Embryonic facial prominence (tissue), 1 donor: Measurements from ENCODE around the gene CHST6.
"Not testable (repeated sequence)": the region's sequence is repeated elsewhere in the genome, so short reads cannot be mapped to it uniquely, and the experiment has no call there.

Experiments used
- DNase-seq: peaks from one replicate; pipeline ENCODE4 v3.0.0-alpha.2; 2016; ENCODE audit errors: extremely low spot score

Gene CHST6

DNA sequence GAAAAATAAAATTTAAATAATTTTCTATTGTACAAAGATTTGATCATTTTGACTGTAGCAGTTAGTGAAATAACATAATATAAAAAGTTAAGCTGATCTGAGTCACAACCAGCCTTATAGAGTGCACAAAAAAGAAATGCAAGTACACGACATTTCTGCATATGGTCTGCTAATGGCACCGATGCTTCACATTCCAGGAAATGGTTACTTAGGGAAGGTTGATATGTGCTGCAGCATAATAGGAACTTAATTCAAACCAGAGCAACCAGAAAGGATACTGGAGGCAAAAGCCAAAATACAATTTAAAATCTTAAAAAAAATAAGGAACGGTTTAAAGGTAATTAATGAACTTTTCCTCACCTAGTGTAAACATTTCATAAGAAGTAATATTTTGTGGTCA lies 51.9 kb downstream of the CHST6 start:
- DNase-seq, result no peak

DNA sequence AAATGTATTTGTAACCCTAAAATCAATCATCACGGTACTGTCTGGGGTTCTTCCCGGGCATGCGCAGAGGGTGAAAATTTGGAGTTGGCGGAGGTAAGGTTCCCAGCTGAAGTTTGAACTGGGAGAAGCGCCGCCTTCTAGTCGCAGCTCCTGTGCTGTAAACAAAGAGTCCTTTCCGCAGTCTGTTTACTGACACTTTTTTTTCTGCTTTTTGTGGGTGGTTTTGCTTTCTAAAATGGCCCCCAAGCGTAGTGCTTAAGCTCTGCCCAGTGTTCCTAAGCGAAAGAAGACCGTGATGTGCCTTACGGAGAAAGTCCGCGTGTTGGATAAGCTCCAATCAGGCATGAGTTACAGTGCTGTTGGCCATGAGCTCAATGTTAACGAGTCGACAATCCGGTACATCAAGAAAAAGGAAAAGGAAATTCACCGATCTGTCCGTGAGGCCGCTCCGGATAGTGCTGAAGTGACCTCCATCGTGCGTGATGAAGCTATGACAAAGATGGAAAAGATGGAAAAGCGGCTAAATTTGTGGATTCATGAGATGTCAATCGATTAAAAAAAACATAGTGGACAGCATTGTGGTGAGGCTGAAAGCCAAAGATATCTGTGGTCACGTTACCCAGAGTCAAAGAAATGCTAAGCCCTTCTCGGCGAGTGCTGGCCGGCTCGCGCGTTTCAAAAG lies 61.4 kb downstream of the CHST6 start:
- peak; percentile 87 for DNase-seq

GRCh38 chr16:75432828-75433731 lies 62.2 kb downstream of the CHST6 start, which contains the start of gene CFDP1:
Gene CFDP1 (minus strand): TSS chr16:75433503. CDS start chr16:75433352, 151 bp downstream.
- peak; percentile 93 for DNase-seq

DNA sequence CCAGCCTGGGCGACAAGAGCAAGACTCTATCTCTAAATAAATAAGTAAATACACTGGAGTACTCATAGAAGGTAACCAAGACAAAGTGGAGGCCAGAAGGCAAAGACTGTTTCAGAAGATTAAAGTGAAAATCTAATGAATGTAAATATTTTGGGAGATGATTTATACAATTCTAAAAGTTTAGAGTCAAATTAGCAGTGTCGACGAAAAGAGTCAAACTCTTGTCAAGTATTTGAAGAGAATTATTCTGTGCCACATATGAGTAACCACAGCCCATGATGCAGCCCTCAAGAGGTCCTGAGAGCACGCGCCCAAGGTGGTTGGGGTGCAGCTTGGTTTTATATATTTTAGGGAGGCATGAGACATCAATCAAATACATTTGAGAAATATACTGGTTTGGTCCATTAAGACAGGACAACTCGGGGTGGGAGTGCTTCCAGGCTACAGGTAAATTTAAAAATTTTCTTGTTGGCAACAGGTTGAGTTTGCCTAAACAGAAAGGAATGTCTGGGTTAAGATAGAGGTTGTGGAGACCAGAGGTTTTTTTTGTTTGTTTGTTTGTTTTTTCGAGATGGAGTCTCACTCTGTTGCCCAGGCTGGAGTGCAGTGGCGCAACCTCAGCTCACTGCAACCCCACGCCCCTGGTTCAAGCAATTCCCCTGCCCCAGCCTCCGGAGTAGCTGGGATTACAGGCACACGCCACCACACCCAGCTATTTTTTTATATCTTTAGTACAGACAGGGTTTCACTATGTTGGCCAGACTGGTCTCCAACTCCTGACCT lies 65.4 kb downstream of the CHST6 start:
- DNase-seq, result no peak

- DNase-seq, result not testable (repeated sequence)
Measured at GRCh38 chr16:75426524-75426923, 68.7 kb downstream of the CHST6 start.

- DNase-seq, result not testable (repeated sequence)
Measured at GRCh38 chr16:75424105-75424762, 71.0 kb downstream of the CHST6 start.

DNA sequence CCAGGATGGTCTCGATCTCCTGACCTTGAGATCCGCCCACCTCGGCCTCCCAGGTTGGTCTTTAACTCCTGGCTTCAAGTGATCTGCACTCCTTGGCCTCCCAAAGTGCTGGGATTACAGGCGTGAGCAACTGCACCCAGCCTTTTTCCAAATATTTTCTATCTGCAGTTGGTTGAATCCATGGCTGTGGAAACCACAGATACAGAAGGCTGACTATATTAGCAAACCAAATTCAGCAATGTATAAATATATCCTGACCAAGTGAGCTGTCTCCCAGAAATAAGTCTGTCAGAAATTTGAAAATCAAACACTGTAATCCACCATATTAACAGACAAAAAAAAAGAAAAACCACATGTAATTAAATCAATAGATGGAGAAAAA lies 71.5 kb downstream of the CHST6 start:
- no peak for DNase-seq
